H9 (cell line): Measurements from ENCODE around the gene CFAP65. TPM values are rescaled to one million over a fixed set of nuclear protein-coding genes. Genes with fewer than 3 reads are reported as not detected.

Experiments
- DNase-seq: peaks from one replicate; pipeline ENCODE4 v3.0.0-alpha.2; 2017
- H2AFZ ChIP-seq: one replicate; pipeline ENCODE4 v1.6.1; 2013; ENCODE audit warnings: mild to moderate bottlenecking, low read length, control low read depth, moderate library complexity
- H2AK5ac ChIP-seq: 2 replicates; pipeline ENCODE4 v1.6.1; 2013; ENCODE audit warnings: low read length, control low read depth, mixed read lengths; ENCODE audit not compliant: insufficient read length
- H2BK120ac ChIP-seq: one replicate; pipeline ENCODE4 v1.6.1; 2013; ENCODE audit warnings: low read depth, mild to moderate bottlenecking, low read length, control low read depth, inconsistent platforms; ENCODE audit not compliant: poor library complexity, severe bottlenecking
- H2BK12ac ChIP-seq: 2 replicates; pipeline ENCODE4 v1.6.1; 2013; ENCODE audit warnings: low read length, control low read depth, mixed read lengths, low read depth; ENCODE audit not compliant: insufficient read length
- H2BK15ac ChIP-seq: 2 replicates; pipeline ENCODE4 v1.6.1; 2013; ENCODE audit warnings: low read depth, low read length, control low read depth
- H2BK20ac ChIP-seq: one replicate; pipeline ENCODE4 v1.6.1; 2013; ENCODE audit warnings: low read depth, mild to moderate bottlenecking, low read length, control low read depth, inconsistent platforms; ENCODE audit not compliant: poor library complexity, severe bottlenecking
- H2BK5ac ChIP-seq: 2 replicates; pipeline ENCODE4 v1.6.1; 2013; ENCODE audit warnings: low read length, control low read depth, mixed read lengths; ENCODE audit not compliant: insufficient read length
- H3K14ac ChIP-seq: 2 replicates; pipeline ENCODE4 v1.6.1; 2013; ENCODE audit warnings: low read length, control low read depth; ENCODE audit not compliant: insufficient read depth
- H3K18ac ChIP-seq: 2 replicates; pipeline ENCODE4 v1.6.1; 2013; ENCODE audit warnings: low read depth, mild to moderate bottlenecking, mixed read lengths, low read length, control low read depth; ENCODE audit not compliant: insufficient read length
- H3K23ac ChIP-seq: 2 replicates; pipeline ENCODE4 v1.6.1; 2013; ENCODE audit warnings: low read length, control low read depth, mixed read lengths, low read depth; ENCODE audit not compliant: insufficient read length
- H3K23me2 ChIP-seq: 2 replicates; pipeline ENCODE4 v1.6.1; 2013; ENCODE audit warnings: low read depth, mild to moderate bottlenecking, mixed read lengths, low read length, control low read depth; ENCODE audit not compliant: insufficient read length, poor library complexity, severe bottlenecking
- H3K27ac ChIP-seq: 2 replicates; pipeline ENCODE4 v1.5.1; 2013; ENCODE audit warnings: low read length, control low read depth, mixed read lengths, low read depth; ENCODE audit not compliant: insufficient read length
- H3K27me3 ChIP-seq: 2 replicates; pipeline ENCODE4 v1.6.1; 2013; ENCODE audit warnings: low read length, control low read depth, inconsistent platforms; ENCODE audit not compliant: insufficient read depth
- H3K4ac ChIP-seq: 2 replicates; pipeline ENCODE4 v1.6.1; 2013; ENCODE audit warnings: low read depth, mild to moderate bottlenecking, control low read depth, inconsistent platforms, low read length, moderate library complexity
- H3K4me1 ChIP-seq: 2 replicates; pipeline ENCODE4 v1.6.1; 2013; ENCODE audit warnings: low read length, control low read depth, inconsistent platforms; ENCODE audit not compliant: insufficient read depth
- H3K4me2 ChIP-seq: 2 replicates; pipeline ENCODE4 v1.6.1; 2013; ENCODE audit warnings: low read length, control low read depth, mixed read lengths; ENCODE audit not compliant: insufficient read length, insufficient read depth
- H3K56ac ChIP-seq: 2 replicates; pipeline ENCODE4 v1.6.1; 2013; ENCODE audit warnings: low read depth, mild to moderate bottlenecking, mixed read lengths, low read length, control low read depth; ENCODE audit not compliant: insufficient read length
- H3K79me1 ChIP-seq: 2 replicates; pipeline ENCODE4 v1.6.1; 2013; ENCODE audit warnings: low read depth, mild to moderate bottlenecking, moderate library complexity, low read length, control low read depth, inconsistent platforms; ENCODE audit not compliant: insufficient read depth, poor library complexity, severe bottlenecking
- H3K79me2 ChIP-seq: 2 replicates; pipeline ENCODE4 v1.6.1; 2013; ENCODE audit warnings: low read length, control low read depth, inconsistent platforms; ENCODE audit not compliant: insufficient read depth
- H3K9ac ChIP-seq: 2 replicates; pipeline ENCODE4 v1.6.1; 2013; ENCODE audit warnings: low read length, control low read depth, mixed read lengths; ENCODE audit not compliant: insufficient read length; ENCODE audit errors: extremely low read depth
- H3K9me3 ChIP-seq: one replicate; pipeline ENCODE4 v1.6.1; 2013; ENCODE audit warnings: low read depth, low read length, inconsistent platforms; ENCODE audit not compliant: control insufficient read depth
- H3T11ph ChIP-seq: one replicate; pipeline ENCODE4 v1.6.1; 2013; ENCODE audit warnings: mild to moderate bottlenecking, low read length, control low read depth, inconsistent platforms
- H4K20me1 ChIP-seq: one replicate; pipeline ENCODE4 v1.6.1; 2013; ENCODE audit not compliant: control insufficient read depth, insufficient read length, insufficient read depth
- H4K5ac ChIP-seq: 2 replicates; pipeline ENCODE4 v1.6.1; 2013; ENCODE audit warnings: low read depth, mild to moderate bottlenecking, mixed read lengths, low read length, control low read depth; ENCODE audit not compliant: insufficient read length
- H4K8ac ChIP-seq: replicated peaks from 2 replicates; pipeline ENCODE4 v1.6.1; 2013; ENCODE audit warnings: low read length, control low read depth, mixed read lengths, low read depth; ENCODE audit not compliant: insufficient read length
- H4K91ac ChIP-seq: 2 replicates; pipeline ENCODE4 v1.6.1; 2013; ENCODE audit warnings: low read depth, mild to moderate bottlenecking, moderate library complexity, mixed read lengths, low read length, control low read depth; ENCODE audit not compliant: insufficient read length
- H3K27ac Mint-ChIP-seq, 3 experiments: 2 replicates in 2 of 3; 3 replicates in 1 of 3; pipeline ENCODE4 v1.8.0; 2020 to 2021; ENCODE audit warnings: mixed read lengths in 3 of 3, mild to moderate bottlenecking in 1 of 3, moderate library complexity in 1 of 3
- H3K27me3 Mint-ChIP-seq: 2 replicates; pipeline ENCODE4 v1.8.0; 2021; ENCODE audit warnings: low read depth, mild to moderate bottlenecking, moderate library complexity, mixed read lengths
- H3K36me3 Mint-ChIP-seq, 3 experiments: 2 replicates in 2 of 3; 3 replicates in 1 of 3; pipeline ENCODE4 v1.8.0; 2020 to 2021; ENCODE audit warnings: low read depth in 3 of 3, mixed read lengths in 3 of 3; ENCODE audit not compliant: insufficient read depth in 1 of 3
- H3K4me1 Mint-ChIP-seq, 2 experiments: 2 replicates each; pipeline ENCODE4 v1.8.0; 2020; ENCODE audit warnings: mixed read lengths in 2 of 2
- H3K4me3 Mint-ChIP-seq, 2 experiments: 2 replicates in 1 of 2; 3 replicates in 1 of 2; pipeline ENCODE4 v1.8.0; 2020 to 2021; ENCODE audit warnings: mild to moderate bottlenecking in 2 of 2, mixed read lengths in 2 of 2, moderate library complexity in 1 of 2
- H3K9me3 Mint-ChIP-seq, 2 experiments: 2 replicates in 1 of 2; 3 replicates in 1 of 2; pipeline ENCODE4 v1.8.0; 2020; ENCODE audit warnings: mild to moderate bottlenecking in 2 of 2, mixed read lengths in 2 of 2, moderate library complexity in 1 of 2
- WGBS: extraction: QIAGEN DNeasy Blood & Tissue Kit; methylation state at CpG from one replicate; pipeline ENCODE4 v1.1.7; 2013; ENCODE audit warnings: missing lambda C conversion rate, low lambda C conversion rate, mixed read lengths; ENCODE audit not compliant: insufficient read length; ENCODE audit errors: extremely low coverage; 5-methylcytosine and 5-hydroxymethylcytosine counted together
- total RNA-seq: library from RNA; stranded (reverse); gene quantifications from 2 replicates; pipeline ENCODE4 v1.2.1, GENCODE V29; 2021
- TF ChIP-seq, protein P1 (sequence below): fragments of 200-600 bp; sonication (generic); conservative IDR thresholded peaks from 3 replicates; pipeline ENCODE4 v1.8.0; 2021; ENCODE audit warnings: antibody characterized with exemption, mild to moderate bottlenecking

CFAP65 gene
- total RNA-seq, 1 experiment from 2014 or later = 0.20 TPM

DNA sequence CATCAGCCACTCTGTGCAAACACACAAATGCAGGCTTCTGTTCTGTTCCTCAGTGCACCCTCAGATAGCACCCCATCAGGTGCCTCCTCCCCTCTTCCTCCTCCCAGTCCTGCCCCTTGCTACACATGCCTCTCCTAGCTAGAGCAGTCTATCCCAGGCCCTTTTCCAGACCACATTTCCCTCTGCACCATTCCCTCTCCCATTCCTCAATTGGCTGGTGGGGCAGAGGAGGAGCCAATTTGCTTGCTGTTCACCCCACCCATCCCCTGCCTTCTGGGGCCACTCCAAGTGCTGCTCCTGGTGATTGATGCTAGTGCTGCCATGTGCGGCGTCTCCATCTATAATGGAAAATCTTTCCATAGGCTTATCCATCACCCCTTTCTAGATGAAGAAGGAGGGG, 5.4 kb downstream of the CFAP65 start:
- H2BK15ac ChIP-seq = no peak overlapping the region
- no peak overlapping the region for H3K9ac ChIP-seq
- H2BK12ac ChIP-seq = no peak overlapping the region
- no peak overlapping the region for H4K5ac ChIP-seq
- H4K8ac ChIP-seq = no peak overlapping the region
- no peak overlapping the region for H2AK5ac ChIP-seq
- H4K20me1 ChIP-seq = no peaks in the 10 kb centered on the region
- TF ChIP-seq, protein P1, sequence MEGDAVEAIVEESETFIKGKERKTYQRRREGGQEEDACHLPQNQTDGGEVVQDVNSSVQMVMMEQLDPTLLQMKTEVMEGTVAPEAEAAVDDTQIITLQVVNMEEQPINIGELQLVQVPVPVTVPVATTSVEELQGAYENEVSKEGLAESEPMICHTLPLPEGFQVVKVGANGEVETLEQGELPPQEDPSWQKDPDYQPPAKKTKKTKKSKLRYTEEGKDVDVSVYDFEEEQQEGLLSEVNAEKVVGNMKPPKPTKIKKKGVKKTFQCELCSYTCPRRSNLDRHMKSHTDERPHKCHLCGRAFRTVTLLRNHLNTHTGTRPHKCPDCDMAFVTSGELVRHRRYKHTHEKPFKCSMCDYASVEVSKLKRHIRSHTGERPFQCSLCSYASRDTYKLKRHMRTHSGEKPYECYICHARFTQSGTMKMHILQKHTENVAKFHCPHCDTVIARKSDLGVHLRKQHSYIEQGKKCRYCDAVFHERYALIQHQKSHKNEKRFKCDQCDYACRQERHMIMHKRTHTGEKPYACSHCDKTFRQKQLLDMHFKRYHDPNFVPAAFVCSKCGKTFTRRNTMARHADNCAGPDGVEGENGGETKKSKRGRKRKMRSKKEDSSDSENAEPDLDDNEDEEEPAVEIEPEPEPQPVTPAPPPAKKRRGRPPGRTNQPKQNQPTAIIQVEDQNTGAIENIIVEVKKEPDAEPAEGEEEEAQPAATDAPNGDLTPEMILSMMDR = no peak
- no peak overlapping the region for H2AFZ ChIP-seq
- H3K18ac ChIP-seq = no peak overlapping the region
- no peak overlapping the region for H3K4me2 ChIP-seq
- Mint-ChIP-seq H3K36me3 (no peaks in the 10 kb centered on the region), H3K27ac (no peak overlapping the region), H3K4me3 (no peak overlapping the region), H3K9me3 (no peaks in the 10 kb centered on the region), H3K4me1 (peaks cover 0 to under 1% of the 10 kb centered on the region in 2 experiments; a peak in 2 of 4 replicates), H3K27me3 (peaks cover 58% of the 10 kb centered on the region)
- H3T11ph ChIP-seq = no peak overlapping the region
- H3K79me1 ChIP-seq = no peaks in the 10 kb centered on the region
- H3K4ac ChIP-seq = no peak overlapping the region
- no peak overlapping the region for H3K56ac ChIP-seq
- no peak overlapping the region for H2BK5ac ChIP-seq
- H2BK20ac ChIP-seq = no peak overlapping the region
- no peaks in the 10 kb centered on the region for H3K4me1 ChIP-seq
- no peak for DNase-seq
- peaks cover 4% of the 10 kb centered on the region for H3K23me2 ChIP-seq
- no peaks in the 10 kb centered on the region for H3K79me2 ChIP-seq
- no peak overlapping the region for H3K23ac ChIP-seq
- no peak overlapping the region for H2BK120ac ChIP-seq
- H3K27me3 ChIP-seq = no peaks in the 10 kb centered on the region; the same call in 1 of the 2 replicates
- no CpG with 5 or more reads among the region's 2 CpGs for WGBS
- no peak overlapping the region for H3K27ac ChIP-seq
- no peak overlapping the region for H4K91ac ChIP-seq
- no peaks in the 10 kb centered on the region for H3K9me3 ChIP-seq
- no peak overlapping the region for H3K14ac ChIP-seq
